ENCODE measurements around the gene SLC15A3.

SLC15A3 gene

GRCh38 chr11:60972182-60973030 is 20.4 kb upstream of the SLC15A3 start:
- TF ChIP-seq CTCF (IDR thresholded peaks at IDR 0.05; ENCODE audit: poor library complexity, severe bottlenecking), result no peak
- DNase-seq (ENCODE audit: low spot score) (peak; percentile 28), ATAC-seq (ENCODE audit: low read depth) (no peak)
- Histone ChIP-seq H3K36me3 (ENCODE audit: low read depth) (no peaks in the 10 kb centered on the region), H3K4me3 (ENCODE audit: severe bottlenecking) (no peak overlapping the region), H3K27me3 (ENCODE audit: insufficient read depth, poor library complexity, severe bottlenecking) (no peaks in the 10 kb centered on the region), H3K9me3 (ENCODE audit: severe bottlenecking) (no peaks in the 10 kb centered on the region), H3K27ac (ENCODE audit: poor library complexity, severe bottlenecking) (no peak overlapping the region), H3K4me1 (ENCODE audit: insufficient read depth, poor library complexity, severe bottlenecking) (no peaks in the 10 kb centered on the region)

- TF ChIP-seq CTCF (IDR thresholded peaks at IDR 0.05; ENCODE audit: poor library complexity, severe bottlenecking), result no peak
- no peak for DNase-seq (ENCODE audit: low spot score)
- H3K9me3 ChIP-seq (ENCODE audit: severe bottlenecking), result no peaks in the 10 kb centered on the region
- H3K4me1 ChIP-seq (ENCODE audit: insufficient read depth, poor library complexity, severe bottlenecking), result no peaks in the 10 kb centered on the region
- H3K27me3 ChIP-seq (ENCODE audit: insufficient read depth, poor library complexity, severe bottlenecking), result no peaks in the 10 kb centered on the region
- H3K27ac ChIP-seq (ENCODE audit: poor library complexity, severe bottlenecking), result no peak within 1 kb of the TSS
- H3K4me3 ChIP-seq (ENCODE audit: severe bottlenecking), result no peak within 1 kb of the TSS
- no peaks in the 10 kb centered on the region for H3K36me3 ChIP-seq (ENCODE audit: low read depth)
- no peak for ATAC-seq (ENCODE audit: low read depth)
These were observed 19.5 kb upstream of the SLC15A3 start, which contains the start of gene CD6 for GRCh38 chr11:60971520-60971919. TSS of gene CD6 (plus strand) at chr11:60971680. CDS start at chr11:60971866, 186 bp downstream.

GRCh38 chr11:60970890-60971289 is 18.9 kb upstream of the SLC15A3 start:
- ATAC-seq (ENCODE audit: low read depth), result no peak
- H3K9me3 ChIP-seq (ENCODE audit: severe bottlenecking), result no peaks in the 10 kb centered on the region
- no peak for TF ChIP-seq CTCF (IDR thresholded peaks at IDR 0.05; ENCODE audit: poor library complexity, severe bottlenecking)
- H3K27me3 ChIP-seq (ENCODE audit: insufficient read depth, poor library complexity, severe bottlenecking), result no peaks in the 10 kb centered on the region
- H3K4me3 ChIP-seq (ENCODE audit: severe bottlenecking), result no peak overlapping the region
- no peaks in the 10 kb centered on the region for H3K4me1 ChIP-seq (ENCODE audit: insufficient read depth, poor library complexity, severe bottlenecking)
- DNase-seq (ENCODE audit: low spot score), result no peak
- H3K36me3 ChIP-seq (ENCODE audit: low read depth), result no peaks in the 10 kb centered on the region
- H3K27ac ChIP-seq (ENCODE audit: poor library complexity, severe bottlenecking), result no peak overlapping the region

GRCh38 chr11:60970369-60970774 is 18.4 kb upstream of the SLC15A3 start:
- no peak overlapping the region for H3K27ac ChIP-seq (ENCODE audit: poor library complexity, severe bottlenecking)
- H3K9me3 ChIP-seq (ENCODE audit: severe bottlenecking), result no peaks in the 10 kb centered on the region
- DNase-seq (ENCODE audit: low spot score) (no peak), ATAC-seq (ENCODE audit: low read depth) (peak; percentile 68; the same call in 1 of the 3 replicates)
- H3K36me3 ChIP-seq (ENCODE audit: low read depth), result no peaks in the 10 kb centered on the region
- H3K27me3 ChIP-seq (ENCODE audit: insufficient read depth, poor library complexity, severe bottlenecking), result no peaks in the 10 kb centered on the region
- no peak overlapping the region for H3K4me3 ChIP-seq (ENCODE audit: severe bottlenecking)
- peak; percentile 80 for TF ChIP-seq CTCF (IDR thresholded peaks at IDR 0.05; ENCODE audit: poor library complexity, severe bottlenecking)
- no peaks in the 10 kb centered on the region for H3K4me1 ChIP-seq (ENCODE audit: insufficient read depth, poor library complexity, severe bottlenecking)

GRCh38 chr11:60968223-60968622 is 16.2 kb upstream of the SLC15A3 start:
- Histone ChIP-seq H3K4me1 (ENCODE audit: insufficient read depth, poor library complexity, severe bottlenecking) (no peaks in the 10 kb centered on the region), H3K27me3 (ENCODE audit: insufficient read depth, poor library complexity, severe bottlenecking) (no peaks in the 10 kb centered on the region), H3K36me3 (ENCODE audit: low read depth) (no peaks in the 10 kb centered on the region), H3K9me3 (ENCODE audit: severe bottlenecking) (no peaks in the 10 kb centered on the region), H3K4me3 (ENCODE audit: severe bottlenecking) (no peak overlapping the region), H3K27ac (ENCODE audit: poor library complexity, severe bottlenecking) (no peak overlapping the region)
- TF ChIP-seq CTCF (IDR thresholded peaks at IDR 0.05; ENCODE audit: poor library complexity, severe bottlenecking), result no peak
- no peak for DNase-seq (ENCODE audit: low spot score)
- ATAC-seq (ENCODE audit: low read depth), result no peak
